Measurements from ENCODE around the gene PIGT. TPM values are rescaled to one million over a fixed set of nuclear protein-coding genes. Genes with fewer than 3 reads are reported as not detected.
A peak's percentile ranks its signal among the peaks of the same experiment; 100 is the strongest.

Gene PIGT
- total and polyA plus RNA-seq, 2 experiments from 2014 or later = 48.4 to 63.1 TPM

DNA sequence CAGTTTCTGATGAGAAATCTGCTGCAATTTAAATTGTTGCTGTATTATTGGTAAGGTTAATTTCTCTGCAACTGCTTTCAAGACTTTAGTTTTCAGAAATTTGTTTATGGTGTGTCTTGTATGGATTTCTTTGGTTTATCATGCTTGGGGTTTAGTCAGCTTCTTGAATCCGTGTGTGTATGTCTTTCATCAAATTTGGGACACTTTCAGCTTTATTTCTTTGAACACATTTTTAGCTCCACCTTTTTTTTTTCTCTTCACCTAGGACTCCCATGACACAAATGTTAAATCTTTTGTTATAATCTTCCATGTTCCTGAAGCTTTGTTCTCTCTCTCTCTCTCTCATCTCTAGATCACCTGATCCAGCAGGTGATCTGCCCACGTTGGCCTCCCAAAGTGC lies 24.4 kb upstream of the PIGT start:
- H4K20me1 ChIP-seq (replicated peaks; ENCODE audit: insufficient read depth) = no peaks in the 10 kb centered on the region
- no peaks in the 10 kb centered on the region for H3K79me2 ChIP-seq (replicated peaks; ENCODE audit: insufficient read depth)
- no peaks in the 10 kb centered on the region for H3K4me1 Mint-ChIP-seq
- no peaks in the 10 kb centered on the region for H3K4me1 ChIP-seq (ENCODE audit: insufficient read depth)
- no peaks in the 10 kb centered on the region for H3K36me3 ChIP-seq (ENCODE audit: insufficient read depth)
- no peak overlapping the region for H3K27ac ChIP-seq (ENCODE audit: low read depth)
- H3F3A ChIP-seq (replicated peaks; ENCODE audit: low read depth) = no peaks in the 10 kb centered on the region
- no peak overlapping the region for H3K4me3 Mint-ChIP-seq
- DNase-seq (ENCODE audit: low spot score) = no peak
- no peaks in the 10 kb centered on the region for H3K9me2 ChIP-seq (ENCODE audit: insufficient read depth)
- H2AFZ ChIP-seq = no peak overlapping the region
- no peaks in the 10 kb centered on the region for H3K9me3 Mint-ChIP-seq
- no peak overlapping the region for H3K4me2 ChIP-seq
- no peak overlapping the region for H3K4me3 ChIP-seq
- H3K36me3 Mint-ChIP-seq (ENCODE audit: low read depth) = no peaks in the 10 kb centered on the region
- H3K27me3 Mint-ChIP-seq (ENCODE audit: insufficient read depth, low read depth, poor library complexity) = no peaks in the 10 kb centered on the region
- TF ChIP-seq STAT1 (IDR thresholded peaks at IDR 0.05; ENCODE audit: unreplicated experiment) = no peak
- TF ChIP-seq, protein P1, sequence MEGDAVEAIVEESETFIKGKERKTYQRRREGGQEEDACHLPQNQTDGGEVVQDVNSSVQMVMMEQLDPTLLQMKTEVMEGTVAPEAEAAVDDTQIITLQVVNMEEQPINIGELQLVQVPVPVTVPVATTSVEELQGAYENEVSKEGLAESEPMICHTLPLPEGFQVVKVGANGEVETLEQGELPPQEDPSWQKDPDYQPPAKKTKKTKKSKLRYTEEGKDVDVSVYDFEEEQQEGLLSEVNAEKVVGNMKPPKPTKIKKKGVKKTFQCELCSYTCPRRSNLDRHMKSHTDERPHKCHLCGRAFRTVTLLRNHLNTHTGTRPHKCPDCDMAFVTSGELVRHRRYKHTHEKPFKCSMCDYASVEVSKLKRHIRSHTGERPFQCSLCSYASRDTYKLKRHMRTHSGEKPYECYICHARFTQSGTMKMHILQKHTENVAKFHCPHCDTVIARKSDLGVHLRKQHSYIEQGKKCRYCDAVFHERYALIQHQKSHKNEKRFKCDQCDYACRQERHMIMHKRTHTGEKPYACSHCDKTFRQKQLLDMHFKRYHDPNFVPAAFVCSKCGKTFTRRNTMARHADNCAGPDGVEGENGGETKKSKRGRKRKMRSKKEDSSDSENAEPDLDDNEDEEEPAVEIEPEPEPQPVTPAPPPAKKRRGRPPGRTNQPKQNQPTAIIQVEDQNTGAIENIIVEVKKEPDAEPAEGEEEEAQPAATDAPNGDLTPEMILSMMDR (conservative IDR thresholded peaks at IDR 0.05; ENCODE audit: low read depth in 2 of 2) = no peak
- no peak for TF ChIP-seq JUNB (IDR thresholded peaks at IDR 0.05; ENCODE audit: unreplicated experiment)
- TF ChIP-seq NANOG (IDR thresholded peaks at IDR 0.05; ENCODE audit: borderline replicate concordance) = no peak
- TF ChIP-seq, protein P2, sequence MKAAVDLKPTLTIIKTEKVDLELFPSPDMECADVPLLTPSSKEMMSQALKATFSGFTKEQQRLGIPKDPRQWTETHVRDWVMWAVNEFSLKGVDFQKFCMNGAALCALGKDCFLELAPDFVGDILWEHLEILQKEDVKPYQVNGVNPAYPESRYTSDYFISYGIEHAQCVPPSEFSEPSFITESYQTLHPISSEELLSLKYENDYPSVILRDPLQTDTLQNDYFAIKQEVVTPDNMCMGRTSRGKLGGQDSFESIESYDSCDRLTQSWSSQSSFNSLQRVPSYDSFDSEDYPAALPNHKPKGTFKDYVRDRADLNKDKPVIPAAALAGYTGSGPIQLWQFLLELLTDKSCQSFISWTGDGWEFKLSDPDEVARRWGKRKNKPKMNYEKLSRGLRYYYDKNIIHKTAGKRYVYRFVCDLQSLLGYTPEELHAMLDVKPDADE (IDR thresholded peaks at IDR 0.05) = no peak
- TF ChIP-seq EZH2 (IDR thresholded peaks at IDR 0.05; ENCODE audit: low read depth, unreplicated experiment) = no peak
- TF ChIP-seq CREB1 (CRISPR knock-in tag; IDR thresholded peaks at IDR 0.05; ENCODE audit: low read depth) = no peak
- no peak for TF ChIP-seq POLR2AphosphoS5 (IDR thresholded peaks at IDR 0.05; ENCODE audit: low read depth)
- no peak for TF ChIP-seq ZNF114 (CRISPR knock-in tag; IDR thresholded peaks at IDR 0.05)
- no peak for TF ChIP-seq ZNF331 (CRISPR knock-in tag; IDR thresholded peaks at IDR 0.05; ENCODE audit: low read depth)
- H3K27ac Mint-ChIP-seq = no peak overlapping the region
- no peaks in the 10 kb centered on the region for H3K27me3 ChIP-seq (ENCODE audit: insufficient read depth)
- no peak for ATAC-seq

DNA sequence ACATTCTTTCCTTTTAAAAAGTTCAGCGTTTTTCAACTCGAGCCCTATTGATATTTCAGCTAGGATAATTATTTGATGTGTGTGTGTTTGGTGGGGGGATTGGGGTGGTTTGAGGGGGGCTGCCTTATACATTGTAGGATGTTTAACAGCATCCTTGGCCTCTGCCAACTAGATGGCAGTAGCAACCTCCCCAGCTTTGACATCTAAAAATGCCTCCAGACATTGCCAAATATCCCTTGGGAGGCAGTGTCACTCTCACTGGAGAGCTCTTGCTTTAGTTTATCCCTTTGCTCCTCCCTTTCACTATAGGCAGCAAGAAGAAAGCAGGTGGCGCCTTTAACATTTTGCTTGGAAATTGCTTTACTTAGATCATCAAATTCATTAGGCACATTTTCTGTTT lies 23.2 kb upstream of the PIGT start:
- Histone ChIP-seq H3K4me3 (no peak overlapping the region), H3K27me3 (ENCODE audit: insufficient read depth) (no peaks in the 10 kb centered on the region), H2AFZ (no peak overlapping the region), H3K36me3 (ENCODE audit: insufficient read depth) (no peaks in the 10 kb centered on the region), H3K9me2 (ENCODE audit: insufficient read depth) (no peaks in the 10 kb centered on the region), H3K4me2 (no peak overlapping the region), H4K20me1 (replicated peaks; ENCODE audit: insufficient read depth) (no peaks in the 10 kb centered on the region), H3K79me2 (replicated peaks; ENCODE audit: insufficient read depth) (no peaks in the 10 kb centered on the region), H3F3A (replicated peaks; ENCODE audit: low read depth) (no peaks in the 10 kb centered on the region), H3K4me1 (ENCODE audit: insufficient read depth) (no peaks in the 10 kb centered on the region), H3K27ac (ENCODE audit: low read depth) (no peak overlapping the region)
- no peaks in the 10 kb centered on the region for H3K36me3 Mint-ChIP-seq (ENCODE audit: low read depth)
- no peaks in the 10 kb centered on the region for H3K27me3 Mint-ChIP-seq (ENCODE audit: insufficient read depth, low read depth, poor library complexity)
- peak; percentile 49; the same call in 2 of the 3 replicates for ATAC-seq
- no peak overlapping the region for H3K27ac Mint-ChIP-seq
- no peaks in the 10 kb centered on the region; the same call in 2 of the 3 replicates for H3K9me3 Mint-ChIP-seq
- no peaks in the 10 kb centered on the region for H3K4me1 Mint-ChIP-seq
- DNase-seq (ENCODE audit: low spot score) = peak; percentile 44
- TF ChIP-seq STAT1 (IDR thresholded peaks at IDR 0.05; ENCODE audit: unreplicated experiment) = no peak
- TF ChIP-seq, protein P1 (conservative IDR thresholded peaks at IDR 0.05; ENCODE audit: low read depth in 2 of 2) = peak; percentile 23 to 45; a peak in 3 of 4 replicates
- TF ChIP-seq, protein P3, sequence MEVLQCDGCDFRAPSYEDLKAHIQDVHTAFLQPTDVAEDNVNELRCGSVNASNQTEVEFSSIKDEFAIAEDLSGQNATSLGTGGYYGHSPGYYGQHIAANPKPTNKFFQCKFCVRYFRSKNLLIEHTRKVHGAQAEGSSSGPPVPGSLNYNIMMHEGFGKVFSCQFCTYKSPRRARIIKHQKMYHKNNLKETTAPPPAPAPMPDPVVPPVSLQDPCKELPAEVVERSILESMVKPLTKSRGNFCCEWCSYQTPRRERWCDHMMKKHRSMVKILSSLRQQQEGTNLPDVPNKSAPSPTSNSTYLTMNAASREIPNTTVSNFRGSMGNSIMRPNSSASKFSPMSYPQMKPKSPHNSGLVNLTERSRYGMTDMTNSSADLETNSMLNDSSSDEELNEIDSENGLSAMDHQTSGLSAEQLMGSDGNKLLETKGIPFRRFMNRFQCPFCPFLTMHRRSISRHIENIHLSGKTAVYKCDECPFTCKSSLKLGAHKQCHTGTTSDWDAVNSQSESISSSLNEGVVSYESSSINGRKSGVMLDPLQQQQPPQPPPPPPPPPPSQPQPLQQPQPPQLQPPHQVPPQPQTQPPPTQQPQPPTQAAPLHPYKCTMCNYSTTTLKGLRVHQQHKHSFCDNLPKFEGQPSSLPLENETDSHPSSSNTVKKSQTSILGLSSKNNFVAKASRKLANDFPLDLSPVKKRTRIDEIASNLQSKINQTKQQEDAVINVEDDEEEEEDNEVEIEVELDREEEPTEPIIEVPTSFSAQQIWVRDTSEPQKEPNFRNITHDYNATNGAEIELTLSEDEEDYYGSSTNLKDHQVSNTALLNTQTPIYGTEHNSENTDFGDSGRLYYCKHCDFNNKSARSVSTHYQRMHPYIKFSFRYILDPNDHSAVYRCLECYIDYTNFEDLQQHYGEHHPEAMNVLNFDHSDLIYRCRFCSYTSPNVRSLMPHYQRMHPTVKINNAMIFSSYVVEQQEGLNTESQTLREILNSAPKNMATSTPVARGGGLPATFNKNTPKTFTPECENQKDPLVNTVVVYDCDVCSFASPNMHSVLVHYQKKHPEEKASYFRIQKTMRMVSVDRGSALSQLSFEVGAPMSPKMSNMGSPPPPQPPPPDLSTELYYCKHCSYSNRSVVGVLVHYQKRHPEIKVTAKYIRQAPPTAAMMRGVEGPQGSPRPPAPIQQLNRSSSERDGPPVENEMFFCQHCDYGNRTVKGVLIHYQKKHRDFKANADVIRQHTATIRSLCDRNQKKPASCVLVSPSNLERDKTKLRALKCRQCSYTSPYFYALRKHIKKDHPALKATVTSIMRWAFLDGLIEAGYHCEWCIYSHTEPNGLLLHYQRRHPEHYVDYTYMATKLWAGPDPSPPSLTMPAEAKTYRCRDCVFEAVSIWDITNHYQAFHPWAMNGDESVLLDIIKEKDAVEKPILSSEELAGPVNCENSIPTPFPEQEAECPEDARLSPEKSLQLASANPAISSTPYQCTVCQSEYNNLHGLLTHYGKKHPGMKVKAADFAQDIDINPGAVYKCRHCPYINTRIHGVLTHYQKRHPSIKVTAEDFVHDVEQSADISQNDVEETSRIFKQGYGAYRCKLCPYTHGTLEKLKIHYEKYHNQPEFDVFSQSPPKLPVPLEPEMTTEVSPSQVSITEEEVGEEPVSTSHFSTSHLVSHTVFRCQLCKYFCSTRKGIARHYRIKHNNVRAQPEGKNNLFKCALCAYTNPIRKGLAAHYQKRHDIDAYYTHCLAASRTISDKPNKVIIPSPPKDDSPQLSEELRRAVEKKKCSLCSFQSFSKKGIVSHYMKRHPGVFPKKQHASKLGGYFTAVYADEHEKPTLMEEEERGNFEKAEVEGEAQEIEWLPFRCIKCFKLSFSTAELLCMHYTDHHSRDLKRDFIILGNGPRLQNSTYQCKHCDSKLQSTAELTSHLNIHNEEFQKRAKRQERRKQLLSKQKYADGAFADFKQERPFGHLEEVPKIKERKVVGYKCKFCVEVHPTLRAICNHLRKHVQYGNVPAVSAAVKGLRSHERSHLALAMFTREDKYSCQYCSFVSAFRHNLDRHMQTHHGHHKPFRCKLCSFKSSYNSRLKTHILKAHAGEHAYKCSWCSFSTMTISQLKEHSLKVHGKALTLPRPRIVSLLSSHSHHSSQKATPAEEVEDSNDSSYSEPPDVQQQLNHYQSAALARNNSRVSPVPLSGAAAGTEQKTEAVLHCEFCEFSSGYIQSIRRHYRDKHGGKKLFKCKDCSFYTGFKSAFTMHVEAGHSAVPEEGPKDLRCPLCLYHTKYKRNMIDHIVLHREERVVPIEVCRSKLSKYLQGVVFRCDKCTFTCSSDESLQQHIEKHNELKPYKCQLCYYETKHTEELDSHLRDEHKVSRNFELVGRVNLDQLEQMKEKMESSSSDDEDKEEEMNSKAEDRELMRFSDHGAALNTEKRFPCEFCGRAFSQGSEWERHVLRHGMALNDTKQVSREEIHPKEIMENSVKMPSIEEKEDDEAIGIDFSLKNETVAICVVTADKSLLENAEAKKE (CRISPR knock-in tag; IDR thresholded peaks at IDR 0.05) = no peak
- no peak overlapping the region for H3K4me3 Mint-ChIP-seq

Measured in GM23338 (cell line).